Measurements from ENCODE around the gene SLC6A9.

The SLC6A9 gene

DNA sequence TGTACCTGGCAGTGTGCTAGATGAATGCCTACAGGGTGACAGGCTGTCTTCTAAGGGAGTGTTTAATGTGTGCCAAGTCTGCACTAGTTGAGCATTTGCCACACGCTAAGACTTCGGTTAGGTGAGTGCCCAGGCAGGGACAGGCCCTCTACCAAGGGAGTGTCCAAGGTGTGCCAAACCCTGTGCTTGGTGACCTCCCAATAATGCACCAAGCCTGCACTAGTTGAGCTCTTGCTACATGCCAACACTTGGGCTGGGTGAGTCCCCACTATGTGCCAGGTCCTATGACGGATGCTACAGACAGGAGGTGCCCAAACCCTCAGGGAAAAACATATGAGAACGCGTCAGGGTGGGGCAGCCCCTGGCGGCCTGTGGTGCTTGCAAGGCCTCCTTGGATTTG, 10.8 kb downstream of the SLC6A9 start:
- no peak overlapping the region for H3K4me3 ChIP-seq (ENCODE audit: low read depth, low read length)
- DNase-seq (ENCODE audit: low read depth): no peak
- TF ChIP-seq CTCF (IDR thresholded peaks at IDR 0.05; ENCODE audit: low read depth, low read length): no peak
- TF ChIP-seq MAX (IDR thresholded peaks at IDR 0.05; ENCODE audit: low read depth, low read length): no peak
- no peak for TF ChIP-seq POLR2A (IDR thresholded peaks at IDR 0.05; ENCODE audit: extremely low read depth, insufficient read length)
- no peak for TF ChIP-seq MYC (IDR thresholded peaks at IDR 0.05; ENCODE audit: low read depth, low read length)

DNA sequence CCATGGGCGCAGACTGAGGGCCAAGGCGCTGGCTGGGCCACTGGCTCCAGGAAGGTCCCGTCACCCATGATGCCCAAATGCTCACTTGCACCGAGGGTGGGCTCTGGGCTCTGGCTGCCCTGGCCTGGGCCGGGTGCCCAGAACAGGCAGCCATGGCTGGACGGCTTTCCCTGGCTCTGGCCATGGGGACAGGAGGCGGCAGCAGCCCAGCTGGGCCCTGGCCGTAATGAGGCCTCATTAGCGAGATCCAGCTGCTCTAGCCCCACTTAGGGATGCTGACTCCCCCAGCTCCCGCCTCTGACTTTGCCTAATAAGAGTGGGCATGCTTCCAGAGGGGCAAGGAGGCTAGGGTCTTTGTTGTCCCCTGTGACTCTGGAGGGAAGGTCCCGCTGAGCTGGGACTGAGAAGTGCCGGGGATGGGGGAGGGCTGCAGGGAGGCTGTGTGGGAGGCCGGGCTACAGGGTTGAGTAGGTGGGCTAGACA, 11.8 kb downstream of the SLC6A9 start:
- TF ChIP-seq POLR2A (IDR thresholded peaks at IDR 0.05; ENCODE audit: extremely low read depth, insufficient read length) (no peak), MYC (IDR thresholded peaks at IDR 0.05; ENCODE audit: low read depth, low read length) (no peak), MAX (IDR thresholded peaks at IDR 0.05; ENCODE audit: low read depth, low read length) (no peak), CTCF (IDR thresholded peaks at IDR 0.05; ENCODE audit: low read depth, low read length) (no peak)
- no peak overlapping the region for H3K4me3 ChIP-seq (ENCODE audit: low read depth, low read length)
- no peak for DNase-seq (ENCODE audit: low read depth)

GRCh38 chr1:44016890-44017400, 14.3 kb downstream of the SLC6A9 start:
- no peak for DNase-seq (ENCODE audit: low read depth)
- TF ChIP-seq CTCF (IDR thresholded peaks at IDR 0.05; ENCODE audit: low read depth, low read length) (no peak), POLR2A (IDR thresholded peaks at IDR 0.05; ENCODE audit: extremely low read depth, insufficient read length) (no peak), MAX (IDR thresholded peaks at IDR 0.05; ENCODE audit: low read depth, low read length) (no peak), MYC (IDR thresholded peaks at IDR 0.05; ENCODE audit: low read depth, low read length) (no peak)

DNA sequence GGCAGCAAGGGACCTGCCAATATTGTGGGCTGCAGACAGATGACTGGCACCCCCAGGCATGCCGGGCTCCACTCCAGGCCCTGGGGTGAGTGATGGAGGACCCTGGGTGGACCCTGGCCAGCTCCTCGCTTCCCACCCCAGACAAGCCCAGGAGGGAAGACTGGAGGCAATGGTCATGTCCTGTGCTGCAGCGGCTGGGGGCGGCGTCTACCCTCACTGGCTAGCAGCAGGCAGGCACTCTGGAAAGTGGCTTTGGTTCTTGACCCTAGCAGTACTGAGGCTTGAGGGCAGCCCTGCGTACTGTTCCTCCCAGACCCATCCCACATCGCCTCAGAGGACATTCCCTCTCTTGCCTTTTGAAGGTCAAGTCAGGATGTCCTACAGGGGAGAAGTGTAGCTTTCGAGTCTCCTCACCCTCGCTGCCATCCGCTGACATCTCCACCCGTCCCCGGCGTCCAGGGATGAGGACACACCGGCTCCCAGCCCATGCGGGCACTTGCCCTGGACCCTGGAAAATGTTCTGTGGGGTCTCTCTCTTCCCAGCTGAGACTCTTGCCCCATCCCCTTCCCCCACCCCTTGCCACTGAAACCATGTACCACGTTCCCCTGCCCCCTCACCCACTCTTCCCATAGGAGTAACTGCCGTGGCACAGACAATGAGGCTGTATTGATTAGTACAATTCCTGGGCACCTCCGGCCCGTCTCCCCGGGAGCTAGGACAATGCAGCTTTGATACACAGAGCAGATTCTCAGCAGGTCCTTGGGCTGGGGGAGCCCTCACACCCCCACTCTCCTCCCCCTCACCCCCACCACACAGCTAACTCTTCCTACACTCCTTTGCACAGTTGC, 15.0 kb downstream of the SLC6A9 start:
- DNase-seq (ENCODE audit: low read depth): no peak
- TF ChIP-seq CTCF (IDR thresholded peaks at IDR 0.05; ENCODE audit: low read depth, low read length) (no peak), MAX (IDR thresholded peaks at IDR 0.05; ENCODE audit: low read depth, low read length) (no peak), MYC (IDR thresholded peaks at IDR 0.05; ENCODE audit: low read depth, low read length) (no peak), POLR2A (IDR thresholded peaks at IDR 0.05; ENCODE audit: extremely low read depth, insufficient read length) (no peak)
- H3K4me3 ChIP-seq (ENCODE audit: low read depth, low read length): no peak overlapping the region

More at GRCh38 chr1:44016890-44017400, 14.3 kb downstream of the SLC6A9 start:
- no peak overlapping the region for H3K4me3 ChIP-seq (ENCODE audit: low read depth, low read length)

GRCh38 chr1:44015206-44015605, 16.1 kb downstream of the SLC6A9 start:
- no peak overlapping the region for H3K4me3 ChIP-seq (ENCODE audit: low read depth, low read length)
- TF ChIP-seq POLR2A (IDR thresholded peaks at IDR 0.05; ENCODE audit: extremely low read depth, insufficient read length): no peak
- TF ChIP-seq MAX (IDR thresholded peaks at IDR 0.05; ENCODE audit: low read depth, low read length): no peak
- no peak for TF ChIP-seq CTCF (IDR thresholded peaks at IDR 0.05; ENCODE audit: low read depth, low read length)
- no peak for TF ChIP-seq MYC (IDR thresholded peaks at IDR 0.05; ENCODE audit: low read depth, low read length)
- no peak for DNase-seq (ENCODE audit: low read depth)

All from NB4 (cell line).